HCT116 (cell line): ENCODE data around the gene LSM10. TPM values are rescaled to one million over a fixed set of nuclear protein-coding genes. Genes with fewer than 3 reads are reported as not detected.

Experiments
- ATAC-seq: fragments of 200-7000 bp; cut with Tn5 transposase; 2 replicates; pipeline ENCODE4 v1.9.1; 2020; ENCODE audit warnings: mild to moderate bottlenecking, moderate library complexity
- BruUV-seq: library from RNA; stranded (reverse); fragments of 400-500 nt; replicated peaks from 2 replicates; lab custom pipeline; 2021; lab: Mats Ljungman, UMichigan
- CTCF ChIA-PET: fragments of 300-600 bp; sonication (Branson Sonifier 250); formaldehyde crosslinking; loops from one replicate; lab custom pipeline; 2021; ENCODE audit warnings: antibody characterized with exemption; lab: Charles Lee
- POLR2A ChIA-PET: fragments of 300-600, 350-600 bp; sonication (Branson Sonifier 250); formaldehyde crosslinking; loops from one replicate; lab custom pipeline; 2021; ENCODE audit warnings: antibody characterized with exemption; lab: Charles Lee
- RAD21 ChIA-PET, 2 experiments: fragments of 300-600 bp; sonication (Branson Sonifier 250); formaldehyde crosslinking; loops; one replicate each; lab custom pipeline; 2023; ENCODE audit warnings: low total read pairs in 2 of 2; ENCODE audit not compliant: uncharacterized antibody in 2 of 2, unreplicated experiment in 2 of 2, low non-redundant PET in 1 of 2; lab: Charles Lee
- DNase-seq: peaks from one replicate; pipeline ENCODE4 v3.0.0-alpha.2; 2010; ENCODE audit warnings: low read depth, low spot score
- H2AFZ ChIP-seq: fragments of 200-600 bp; shearing (Covaris generic), sonication (generic); 2 replicates; pipeline ENCODE4 v1.6.1; 2017; ENCODE audit warnings: low read depth, mixed run types, mixed read lengths, antibody characterized with exemption, low read length; ENCODE audit not compliant: poor library complexity, severe bottlenecking
- H3K27ac ChIP-seq: 2 replicates; pipeline ENCODE4 v1.5.1; 2012; ENCODE audit warnings: low read depth, low read length
- H3K27me3 ChIP-seq: fragments of 200-600 bp; sonication (generic); 2 replicates; pipeline ENCODE4 v1.6.1; 2016; ENCODE audit warnings: mixed run types, low read length, mixed read lengths; ENCODE audit not compliant: insufficient read depth
- H3K36me3 ChIP-seq, 2 experiments: fragments of 200-500 bp in 1 of 2; fragments of 200-600 bp in 1 of 2; sonication (Bioruptor generic) in 1 of 2; sonication (generic) in 1 of 2; 2 replicates each; pipeline versions ENCODE4 v1.5.1 to v1.6.1; 2014 to 2016; ENCODE audit warnings: low read length in 2 of 2, inconsistent platforms in 1 of 2, mixed read lengths in 1 of 2, mixed run types in 1 of 2; ENCODE audit not compliant: insufficient read depth in 2 of 2, control insufficient read depth in 1 of 2
- H3K4me1 ChIP-seq, 2 experiments: fragments of 200-600 bp in 1 of 2; sonication (generic) in 1 of 2; 2 replicates each; pipeline versions ENCODE4 v1.5.1 to v1.6.1; 2012 to 2017; ENCODE audit warnings: low read length in 2 of 2, inconsistent platforms in 1 of 2, mild to moderate bottlenecking in 1 of 2, mixed read lengths in 1 of 2, mixed run types in 1 of 2, moderate library complexity in 1 of 2; ENCODE audit not compliant: insufficient read depth in 2 of 2, control insufficient read depth in 1 of 2
- H3K4me2 ChIP-seq: fragments of 200-600 bp; sonication (generic); 2 replicates; pipeline ENCODE4 v1.6.1; 2017; ENCODE audit warnings: mixed run types, low read length, mixed read lengths
- H3K4me3 ChIP-seq, 2 experiments: fragments of 200-600 bp in 1 of 2; sonication (generic) in 1 of 2; replicated peaks in 1 of 2; 2 replicates each; pipeline ENCODE4 v1.5.1; 2011 to 2016; ENCODE audit warnings: low read length in 2 of 2, control low read depth in 1 of 2, low read depth in 1 of 2, mild to moderate bottlenecking in 1 of 2, mixed read lengths in 1 of 2, mixed run types in 1 of 2
- H3K79me2 ChIP-seq: fragments of 200-600 bp; sonication (generic); 2 replicates; pipeline ENCODE4 v1.6.1; 2017; ENCODE audit warnings: mild to moderate bottlenecking, mixed run types, low read length, moderate library complexity, mixed read lengths; ENCODE audit not compliant: insufficient read depth
- H3K9ac ChIP-seq: fragments of 200-600 bp; sonication (generic); 2 replicates; pipeline ENCODE4 v1.6.1; 2016; ENCODE audit warnings: low read length, mixed read lengths
- H3K9me2 ChIP-seq: fragments of 200-600 bp; sonication (generic), shearing (Covaris generic); 2 replicates; pipeline ENCODE4 v1.6.1; 2017; ENCODE audit warnings: mixed run types, mild to moderate bottlenecking, moderate library complexity; ENCODE audit not compliant: insufficient read depth
- H3K9me3 ChIP-seq, 2 experiments: fragments of 200-500 bp in 1 of 2; fragments of 200-600 bp in 1 of 2; sonication (Bioruptor generic) in 1 of 2; sonication (generic) in 1 of 2; 2 replicates each; pipeline ENCODE4 v1.6.1; 2014 to 2017; ENCODE audit warnings: low read length in 2 of 2, mixed read lengths in 2 of 2, inconsistent platforms in 1 of 2, low read depth in 1 of 2, mild to moderate bottlenecking in 1 of 2, mixed run types in 1 of 2, moderate library complexity in 1 of 2; ENCODE audit not compliant: control insufficient read depth in 1 of 2, insufficient read depth in 1 of 2
- H4K20me1 ChIP-seq: fragments of 200-600 bp; sonication (generic), shearing (Covaris generic); 2 replicates; pipeline ENCODE4 v1.6.1; 2017; ENCODE audit warnings: mixed run types, mild to moderate bottlenecking, moderate library complexity; ENCODE audit not compliant: insufficient read depth
- CEBPB ChIP-seq: IDR thresholded peaks from 2 replicates; pipeline ENCODE4 v1.6.1; 2012; ENCODE audit warnings: low read depth
- EGR1 ChIP-seq: IDR thresholded peaks from 2 replicates; pipeline ENCODE4 v1.6.1; 2012; ENCODE audit warnings: low read depth
- ELF1 ChIP-seq: IDR thresholded peaks from 2 replicates; pipeline ENCODE4 v1.6.1; 2012; ENCODE audit warnings: low read depth, borderline replicate concordance
- EZH2 ChIP-seq: fragments of 200-600 bp; sonication (generic); IDR thresholded peaks from 2 replicates; pipeline ENCODE4 v1.6.1; 2017; ENCODE audit warnings: antibody characterized with exemption, mixed run types
- EZH2phosphoT487 ChIP-seq: fragments of 200-600 bp; IDR thresholded peaks from 2 replicates; pipeline ENCODE4 v1.6.1; 2018; ENCODE audit warnings: antibody characterized with exemption, borderline replicate concordance
- FOSL1 ChIP-seq: IDR thresholded peaks from 2 replicates; pipeline ENCODE4 v1.6.1; 2012; ENCODE audit warnings: low read depth
- JUND ChIP-seq: IDR thresholded peaks from 2 replicates; pipeline ENCODE4 v1.6.1; 2012
- POLR2A ChIP-seq: IDR thresholded peaks from 2 replicates; pipeline ENCODE4 v1.7.0; 2011; ENCODE audit warnings: borderline replicate concordance; ENCODE audit not compliant: insufficient read depth, insufficient read length; ENCODE audit errors: extremely low read depth
- POLR2AphosphoS5 ChIP-seq: IDR thresholded peaks from 2 replicates; pipeline ENCODE4 v1.6.1; 2011; ENCODE audit warnings: mild to moderate bottlenecking, low read depth, low read length, moderate library complexity
- RAD21 ChIP-seq: IDR thresholded peaks from 2 replicates; pipeline ENCODE4 v1.6.1; 2012; ENCODE audit warnings: low read depth, mild to moderate bottlenecking
- SIN3A ChIP-seq: IDR thresholded peaks from 2 replicates; pipeline ENCODE4 v1.6.1; 2012; ENCODE audit warnings: low read depth
- SP1 ChIP-seq: IDR thresholded peaks from 2 replicates; pipeline ENCODE4 v1.6.1; 2012; ENCODE audit warnings: low read depth
- SRF ChIP-seq: IDR thresholded peaks from 2 replicates; pipeline ENCODE4 v1.6.1; 2012; ENCODE audit warnings: low read depth
- TCF7L2 ChIP-seq: IDR thresholded peaks from 2 replicates; pipeline ENCODE4 v1.7.0; 2011; ENCODE audit warnings: borderline replicate concordance, inconsistent platforms; ENCODE audit not compliant: insufficient read depth, insufficient read length; ENCODE audit errors: extremely low read depth
- ZFX ChIP-seq: fragments of 450-650 bp; IDR thresholded peaks from 2 replicates; pipeline ENCODE4 v1.6.1; 2017
- intact Hi-C: fragments of 100-400 bp; cut with micrococcal nuclease; formaldehyde crosslinking; loops from 2 replicates; pipeline ENCODE4 v1.10.0; 2022
- total RNA-seq: library from RNA; stranded (reverse); gene quantifications from one replicate; pipeline ENCODE4 v1.2.1, GENCODE V29; 2021; ENCODE audit not compliant: unreplicated experiment
- TF ChIP-seq, protein P1 (sequence below): IDR thresholded peaks from 2 replicates; pipeline ENCODE4 v1.6.1; 2011; ENCODE audit warnings: mild to moderate bottlenecking, low read length, moderate library complexity; ENCODE audit not compliant: insufficient replicate concordance; ENCODE audit errors: extremely low read depth
- TF ChIP-seq, protein P2 (sequence below): IDR thresholded peaks from 2 replicates; pipeline ENCODE4 v1.6.1; 2012
- TF ChIP-seq, protein P3 (sequence below), 3 experiments: fragments of 200-600 bp in 1 of 3; sonication (generic) in 1 of 3; IDR thresholded peaks in 2 of 3; conservative IDR thresholded peaks in 1 of 3; 2 replicates each; pipeline ENCODE4 v1.5.1; 2012 to 2017; ENCODE audit warnings: low read depth in 2 of 3, low read length in 2 of 3, antibody characterized with exemption in 1 of 3, borderline replicate concordance in 1 of 3, control low read depth in 1 of 3, mild to moderate bottlenecking in 1 of 3, mixed read lengths in 1 of 3, mixed run types in 1 of 3, moderate library complexity in 1 of 3; ENCODE audit not compliant: insufficient read depth in 1 of 3

The LSM10 gene
- total RNA-seq, 1 experiment from 2014 or later = 49.5 TPM

DNA sequence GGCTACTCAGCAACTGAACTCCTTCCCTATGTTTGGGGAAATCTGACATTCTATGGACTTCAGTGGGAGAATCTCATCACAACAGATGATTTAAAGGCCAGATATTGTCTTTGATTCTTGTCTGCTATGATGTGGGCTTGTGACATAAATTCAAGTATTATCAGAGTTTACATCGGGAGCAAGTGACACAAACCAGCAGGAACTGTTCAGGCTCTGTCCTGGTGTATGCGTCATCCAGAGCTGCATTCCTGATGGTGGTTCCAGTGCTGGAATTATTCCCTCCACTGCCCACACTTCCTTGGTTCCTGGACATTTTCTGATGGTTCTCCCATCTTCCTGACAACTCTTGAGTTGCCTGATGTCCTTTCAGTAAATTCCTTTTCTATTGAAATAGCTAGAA, 10.8 kb upstream of the LSM10 start:
- ChIA-PET POLR2A (no interaction called here), RAD21 (no interaction called here), CTCF (no interaction called here)
- Histone ChIP-seq H3K27me3 (no peaks in the 10 kb centered on the region), H3K79me2 (no peaks in the 10 kb centered on the region), H2AFZ (no peak overlapping the region), H3K4me3 (no peak overlapping the region), H4K20me1 (no peaks in the 10 kb centered on the region), H3K9me3 (no peaks in the 10 kb centered on the region), H3K9ac (no peak overlapping the region), H3K4me1 (peaks cover 5 to 11% of the 10 kb centered on the region in 2 experiments; a peak in 3 of 4 replicates), H3K9me2 (no peaks in the 10 kb centered on the region), H3K36me3 (no peaks in the 10 kb centered on the region; a peak in 1 of 4 replicates), H3K27ac (no peak overlapping the region), H3K4me2 (no peak overlapping the region)
- no peak for TF ChIP-seq SP1
- TF ChIP-seq POLR2AphosphoS5 = no peak
- no peak for TF ChIP-seq FOSL1
- no peak for TF ChIP-seq CEBPB
- TF ChIP-seq, protein P1, sequence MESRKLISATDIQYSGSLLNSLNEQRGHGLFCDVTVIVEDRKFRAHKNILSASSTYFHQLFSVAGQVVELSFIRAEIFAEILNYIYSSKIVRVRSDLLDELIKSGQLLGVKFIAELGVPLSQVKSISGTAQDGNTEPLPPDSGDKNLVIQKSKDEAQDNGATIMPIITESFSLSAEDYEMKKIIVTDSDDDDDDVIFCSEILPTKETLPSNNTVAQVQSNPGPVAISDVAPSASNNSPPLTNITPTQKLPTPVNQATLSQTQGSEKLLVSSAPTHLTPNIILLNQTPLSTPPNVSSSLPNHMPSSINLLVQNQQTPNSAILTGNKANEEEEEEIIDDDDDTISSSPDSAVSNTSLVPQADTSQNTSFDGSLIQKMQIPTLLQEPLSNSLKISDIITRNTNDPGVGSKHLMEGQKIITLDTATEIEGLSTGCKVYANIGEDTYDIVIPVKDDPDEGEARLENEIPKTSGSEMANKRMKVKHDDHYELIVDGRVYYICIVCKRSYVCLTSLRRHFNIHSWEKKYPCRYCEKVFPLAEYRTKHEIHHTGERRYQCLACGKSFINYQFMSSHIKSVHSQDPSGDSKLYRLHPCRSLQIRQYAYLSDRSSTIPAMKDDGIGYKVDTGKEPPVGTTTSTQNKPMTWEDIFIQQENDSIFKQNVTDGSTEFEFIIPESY = no peak
- TF ChIP-seq, protein P2, sequence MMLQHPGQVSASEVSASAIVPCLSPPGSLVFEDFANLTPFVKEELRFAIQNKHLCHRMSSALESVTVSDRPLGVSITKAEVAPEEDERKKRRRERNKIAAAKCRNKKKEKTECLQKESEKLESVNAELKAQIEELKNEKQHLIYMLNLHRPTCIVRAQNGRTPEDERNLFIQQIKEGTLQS = no peak
- TF ChIP-seq POLR2A = no peak
- TF ChIP-seq ZFX = no peak
- no peak for TF ChIP-seq RAD21
- TF ChIP-seq ELF1 = no peak
- no peak for TF ChIP-seq EZH2phosphoT487
- no peak for TF ChIP-seq TCF7L2
- TF ChIP-seq SRF = no peak
- no peak for TF ChIP-seq EZH2
- TF ChIP-seq, protein P3, sequence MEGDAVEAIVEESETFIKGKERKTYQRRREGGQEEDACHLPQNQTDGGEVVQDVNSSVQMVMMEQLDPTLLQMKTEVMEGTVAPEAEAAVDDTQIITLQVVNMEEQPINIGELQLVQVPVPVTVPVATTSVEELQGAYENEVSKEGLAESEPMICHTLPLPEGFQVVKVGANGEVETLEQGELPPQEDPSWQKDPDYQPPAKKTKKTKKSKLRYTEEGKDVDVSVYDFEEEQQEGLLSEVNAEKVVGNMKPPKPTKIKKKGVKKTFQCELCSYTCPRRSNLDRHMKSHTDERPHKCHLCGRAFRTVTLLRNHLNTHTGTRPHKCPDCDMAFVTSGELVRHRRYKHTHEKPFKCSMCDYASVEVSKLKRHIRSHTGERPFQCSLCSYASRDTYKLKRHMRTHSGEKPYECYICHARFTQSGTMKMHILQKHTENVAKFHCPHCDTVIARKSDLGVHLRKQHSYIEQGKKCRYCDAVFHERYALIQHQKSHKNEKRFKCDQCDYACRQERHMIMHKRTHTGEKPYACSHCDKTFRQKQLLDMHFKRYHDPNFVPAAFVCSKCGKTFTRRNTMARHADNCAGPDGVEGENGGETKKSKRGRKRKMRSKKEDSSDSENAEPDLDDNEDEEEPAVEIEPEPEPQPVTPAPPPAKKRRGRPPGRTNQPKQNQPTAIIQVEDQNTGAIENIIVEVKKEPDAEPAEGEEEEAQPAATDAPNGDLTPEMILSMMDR (IDR thresholded peaks at IDR 0.05 in 2 of 3, conservative IDR thresholded peaks at IDR 0.05 in 1 of 3; ENCODE audit: borderline replicate concordance in 1 of 3, insufficient read depth in 1 of 3, low read depth in 2 of 3, low read length in 2 of 3) = no peak
- TF ChIP-seq JUND = no peak
- no peak for TF ChIP-seq SIN3A
- no peak for TF ChIP-seq EGR1
- intact Hi-C loops = no loop called here
- ATAC-seq (no peak), DNase-seq (no peak)
- BruUV-seq = no TSS peak
